Esophagus mucosa (tissue), 1 donor: ENCODE results near the gene IL1RAP. TPM values are rescaled to one million over a fixed set of nuclear protein-coding genes. Genes with fewer than 3 reads are reported as not detected.

Experiments
- ATAC-seq: fragments of 200-7000 bp; cut with Tn5 transposase; one replicate; pipeline ENCODE4 v1.9.1; 2020
- total RNA-seq: library from RNA; stranded (reverse); gene quantifications from one replicate; pipeline ENCODE4 v1.2.4, GENCODE V29; 2023
- donor health status: DM: yes; HTN: yes; CAD: no.

The IL1RAP gene
- total RNA-seq, 1 donor from 2014 or later, result 40.5 TPM

DNA sequence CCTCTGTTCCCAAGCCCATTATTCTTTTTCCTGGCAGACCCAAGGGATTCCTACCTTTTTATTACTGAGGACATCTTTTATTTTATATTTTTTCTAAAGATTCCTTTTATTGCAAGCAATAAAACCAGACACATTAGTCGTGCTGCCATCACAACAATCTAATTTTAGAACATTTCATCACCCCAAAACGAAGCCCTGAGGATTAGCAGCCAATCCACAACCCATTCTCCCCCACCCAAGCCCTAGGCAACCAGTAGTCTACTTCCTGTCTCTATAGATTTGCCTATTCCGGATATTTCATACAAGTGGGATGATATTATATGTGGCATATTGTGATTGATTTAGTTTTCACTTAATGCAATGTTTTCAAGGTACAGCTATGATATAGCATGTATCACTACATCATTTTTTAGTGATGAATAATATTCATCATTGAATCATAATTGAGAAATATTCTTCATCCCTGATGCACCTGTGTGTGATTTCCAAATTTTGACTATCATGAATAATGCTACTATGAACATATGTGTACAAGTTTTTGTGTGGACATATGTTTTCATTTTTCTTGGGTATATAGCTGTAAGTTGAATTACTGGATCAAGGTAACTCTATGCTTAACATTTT lies 65.7 kb downstream of the IL1RAP start:
- peak; percentile 67 for ATAC-seq

- ATAC-seq, result no peak
These were observed 66.5 kb downstream of the IL1RAP start for GRCh38 chr3:190580417-190580816.

- ATAC-seq, result no peak
These were observed 67.2 kb downstream of the IL1RAP start for GRCh38 chr3:190581041-190581541.

DNA sequence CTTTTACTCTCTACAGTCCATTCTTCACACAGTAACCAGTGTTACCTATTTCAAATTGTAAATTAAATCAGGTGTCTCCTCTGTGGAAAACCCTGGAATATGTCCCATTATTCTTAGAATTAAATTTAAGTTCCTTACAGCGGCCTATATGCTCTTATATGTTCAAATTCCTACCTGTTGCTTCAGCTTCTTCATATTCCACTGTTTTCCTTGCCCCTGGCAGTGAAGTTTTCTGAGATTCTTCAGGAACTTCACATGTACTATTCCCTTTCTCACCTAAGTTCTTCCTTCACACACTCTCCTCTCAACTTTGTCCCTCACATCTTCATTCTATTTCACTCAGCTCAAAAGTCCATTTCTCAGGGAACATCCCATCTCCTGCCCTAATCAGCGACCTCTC lies 68.8 kb downstream of the IL1RAP start:
- no peak for ATAC-seq

DNA sequence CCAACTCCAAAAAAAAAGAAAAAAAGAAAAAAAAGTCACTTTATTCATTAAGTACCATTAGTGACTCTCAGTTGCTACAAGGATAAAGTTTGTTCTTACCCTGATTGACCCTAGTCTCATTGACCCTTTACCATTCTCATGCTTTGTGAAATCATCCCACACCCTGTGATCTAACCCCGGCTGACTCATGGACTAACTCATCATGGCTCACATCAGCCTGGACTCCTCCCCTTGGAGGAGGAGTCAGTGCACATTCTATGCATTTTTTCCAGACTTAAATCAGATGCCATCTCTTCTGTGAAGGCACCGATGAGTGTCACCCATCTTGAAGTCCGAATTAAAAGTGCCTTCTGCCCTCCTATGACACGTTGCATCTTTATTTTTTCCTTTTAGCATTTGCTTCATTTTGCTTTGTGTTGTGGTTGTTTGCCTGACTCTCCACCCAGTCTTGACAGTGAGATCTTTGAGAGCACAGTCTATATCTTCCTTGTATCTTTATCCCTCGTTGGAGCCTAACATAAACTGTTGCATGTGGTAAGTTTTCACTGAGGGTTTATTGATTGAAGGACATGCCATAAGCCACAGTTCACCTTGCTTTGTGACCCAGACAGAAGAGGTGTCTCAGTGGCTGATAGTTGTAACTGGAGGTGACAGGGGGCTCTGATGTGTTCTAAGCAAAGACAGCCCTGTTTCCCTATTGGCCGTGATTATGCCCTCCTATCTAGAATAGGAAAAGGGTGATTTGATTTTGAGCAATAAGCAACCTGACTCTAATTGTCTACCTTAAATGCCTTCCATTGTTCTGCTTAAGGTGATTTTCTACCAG lies 72.1 kb downstream of the IL1RAP start:
- peak; percentile 99 for ATAC-seq

GRCh38 chr3:190586631-190587011 lies 72.7 kb downstream of the IL1RAP start:
- ATAC-seq, result peak; percentile 86

- ATAC-seq, result no peak
These were observed 74.7 kb downstream of the IL1RAP start for GRCh38 chr3:190588570-190588969.

GRCh38 chr3:190589326-190589725 lies 75.4 kb downstream of the IL1RAP start:
- ATAC-seq, result no peak

DNA sequence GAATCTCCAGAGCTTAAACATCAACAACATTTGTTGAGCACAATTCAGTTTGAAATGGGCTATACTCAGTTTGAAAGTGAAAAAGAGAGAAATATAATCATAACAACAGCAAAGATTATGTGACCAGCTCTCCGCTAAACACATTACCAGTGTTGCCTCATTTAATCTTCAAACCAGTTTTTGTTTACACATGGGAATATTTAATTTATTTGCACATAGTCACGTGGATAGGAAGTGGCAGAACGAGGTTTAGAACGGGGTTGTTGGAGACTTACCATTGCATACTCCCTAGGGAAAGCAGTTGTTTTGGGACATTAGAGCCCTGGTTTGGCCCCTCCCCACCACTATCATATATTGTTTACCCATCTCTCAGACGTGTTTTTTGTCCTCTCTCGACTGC lies 77.2 kb downstream of the IL1RAP start:
- ATAC-seq, result peak; percentile 12

DNA sequence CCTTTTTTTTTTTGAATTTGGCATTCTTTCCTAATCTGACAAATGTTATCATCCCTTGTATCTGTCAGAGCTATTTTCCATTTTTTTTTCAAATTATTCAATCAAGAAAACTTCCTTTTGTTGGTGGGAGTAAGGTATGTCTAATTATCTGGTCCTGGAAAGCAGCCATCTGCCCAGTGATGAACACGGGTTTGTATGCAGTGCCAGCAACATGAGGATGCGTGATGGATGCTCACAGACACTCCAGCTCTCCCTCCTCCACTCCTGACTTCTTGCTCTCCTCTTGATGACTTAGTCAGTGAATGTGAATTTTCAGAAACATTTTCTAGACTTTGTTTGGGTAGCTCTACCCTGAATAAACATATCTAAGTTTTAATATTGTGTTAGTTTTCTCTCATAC lies 79.2 kb downstream of the IL1RAP start:
- ATAC-seq, result no peak

DNA sequence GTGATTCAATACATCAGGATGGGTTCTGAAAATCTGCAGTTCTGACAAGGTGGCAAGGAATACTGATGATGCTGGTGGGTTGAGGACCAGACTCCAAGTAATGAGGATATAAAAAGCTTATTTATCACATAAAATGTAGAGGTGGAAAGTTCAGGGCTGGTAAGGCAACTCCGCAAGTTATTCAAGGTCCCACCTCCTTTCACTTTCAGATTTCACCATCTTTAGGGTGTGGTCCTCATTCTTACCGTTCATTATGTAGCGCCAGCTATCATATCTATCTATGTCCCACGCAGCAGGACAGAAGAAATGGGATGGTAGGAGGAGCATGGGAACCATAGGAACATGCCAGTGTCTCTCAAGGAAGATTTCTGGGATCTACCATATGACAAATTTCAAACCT lies 80.3 kb downstream of the IL1RAP start:
- no peak for ATAC-seq

GRCh38 chr3:190595179-190595795 lies 81.4 kb downstream of the IL1RAP start:
- ATAC-seq, result no peak

DNA sequence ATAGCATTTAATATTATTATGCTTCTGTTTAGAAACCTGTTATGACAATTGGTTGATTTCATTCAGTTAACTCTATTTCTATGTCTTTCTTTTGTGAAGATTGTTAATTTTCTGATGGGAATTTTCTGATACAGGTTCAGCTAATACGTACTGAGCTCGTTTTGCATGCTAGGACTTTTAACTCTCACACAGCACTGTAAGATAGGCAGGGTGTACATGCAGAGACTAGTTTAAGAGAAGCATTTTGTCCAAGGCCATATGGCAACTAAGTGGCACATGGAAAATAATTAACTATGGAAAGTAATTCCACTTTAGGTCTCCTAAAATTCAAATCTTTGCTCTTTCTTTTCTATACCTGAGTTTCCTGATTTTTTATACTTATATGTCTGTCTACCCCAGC lies 81.9 kb downstream of the IL1RAP start:
- peak; percentile 73 for ATAC-seq

DNA sequence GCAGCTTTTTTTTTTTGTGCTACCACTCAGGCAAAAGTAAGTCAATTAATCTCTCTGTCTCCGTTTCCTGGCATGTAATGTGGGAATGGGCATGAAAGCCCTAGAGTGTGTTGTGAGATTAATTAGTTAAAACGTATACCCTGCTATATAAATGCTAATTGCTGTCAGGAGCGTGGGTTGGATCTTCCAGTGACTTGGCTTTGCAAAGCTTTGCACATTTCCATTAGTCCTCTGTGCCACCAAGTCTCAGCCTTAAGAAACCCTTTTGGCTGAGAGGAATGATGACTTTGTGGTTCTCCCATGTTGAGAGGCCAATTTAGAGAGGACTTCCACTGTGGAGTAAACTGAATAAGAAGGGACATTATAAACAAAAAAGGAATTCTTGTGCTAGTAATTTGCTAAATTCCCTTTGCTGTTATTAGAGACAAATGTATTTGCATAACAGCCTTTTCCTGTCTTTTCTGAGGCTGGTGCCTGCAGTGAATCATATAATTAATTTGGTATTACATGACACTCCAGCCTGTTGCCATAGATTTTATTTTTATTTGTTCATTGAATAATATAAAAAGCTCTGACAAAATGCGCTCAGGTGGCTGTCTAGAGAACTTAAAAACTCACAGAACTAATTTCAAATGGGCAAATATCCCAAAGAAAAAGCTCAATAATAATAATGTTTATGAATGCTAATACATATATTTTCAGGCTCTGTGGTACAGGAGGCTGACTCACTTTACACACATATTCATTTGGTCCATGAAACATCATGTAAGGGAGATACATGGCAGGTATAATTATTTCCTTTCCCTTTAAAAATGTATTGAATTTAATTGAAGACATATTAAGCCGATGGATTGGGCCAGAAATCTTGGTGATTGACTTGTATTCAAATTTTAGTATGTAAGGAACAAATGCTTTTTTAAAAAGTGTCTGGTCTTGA lies 82.7 kb downstream of the IL1RAP start:
- peak; percentile 70 for ATAC-seq

GRCh38 chr3:190597291-190597690 lies 83.4 kb downstream of the IL1RAP start:
- no peak for ATAC-seq

DNA sequence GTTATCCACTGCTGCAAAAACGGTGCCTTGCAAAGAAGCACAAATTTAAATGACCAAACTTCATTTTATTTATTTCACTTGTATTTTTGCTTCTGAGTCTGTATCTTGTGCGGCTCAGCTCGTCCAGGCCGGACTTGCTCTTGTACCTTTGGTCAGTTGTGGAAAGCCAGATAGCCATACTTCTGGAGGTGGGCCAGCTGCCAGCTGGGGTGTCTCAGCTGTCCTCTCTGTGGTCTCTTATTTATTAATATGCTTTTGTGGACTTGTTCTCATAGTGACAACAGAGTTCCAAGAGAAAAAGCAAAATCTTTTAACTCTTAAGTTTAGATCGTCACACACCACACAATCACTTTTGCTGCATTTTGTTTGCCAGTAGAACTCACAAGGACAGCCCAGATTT lies 87.7 kb downstream of the IL1RAP start:
- no peak for ATAC-seq

DNA sequence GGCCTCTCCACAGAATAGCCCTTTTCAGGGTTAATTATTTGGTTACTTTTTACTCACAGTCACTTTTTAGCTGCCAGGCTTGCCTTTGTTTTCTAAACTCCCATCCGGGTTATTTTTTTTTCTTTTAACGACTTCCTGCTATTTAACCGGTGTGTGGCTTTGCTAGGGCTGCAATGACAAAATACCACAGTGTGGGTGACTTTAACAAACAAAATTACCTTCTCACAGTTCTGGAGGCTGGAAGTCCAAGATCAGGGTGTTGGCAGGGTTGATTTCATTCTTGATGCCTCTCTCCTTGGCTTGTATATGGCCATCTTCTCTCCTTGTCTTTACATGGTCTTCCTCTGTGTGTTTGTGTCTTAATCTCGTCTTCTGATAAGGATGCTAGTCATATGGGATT lies 91.5 kb downstream of the IL1RAP start:
- ATAC-seq, result no peak

DNA sequence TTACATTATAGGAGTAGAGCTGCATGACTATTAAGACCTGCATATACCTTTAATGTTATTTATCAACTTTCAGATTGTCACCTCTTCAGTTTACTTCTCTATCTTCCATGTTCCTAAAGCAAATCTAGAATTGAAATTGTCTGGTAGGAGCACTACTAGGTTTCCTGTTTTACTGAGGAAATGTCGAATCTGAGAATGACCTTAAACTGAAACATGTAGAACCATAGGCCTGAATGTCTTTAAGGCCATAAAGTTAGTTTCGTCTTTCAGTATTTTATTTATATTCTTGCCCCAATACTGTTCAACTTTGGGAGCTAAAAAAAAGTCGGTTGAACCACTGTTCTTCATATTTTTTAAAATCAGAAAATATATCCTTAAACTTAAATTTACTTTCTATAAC lies 92.7 kb downstream of the IL1RAP start:
- ATAC-seq, result no peak

- ATAC-seq, result no peak
These were observed 93.1 kb downstream of the IL1RAP start for GRCh38 chr3:190607021-190607420.

DNA sequence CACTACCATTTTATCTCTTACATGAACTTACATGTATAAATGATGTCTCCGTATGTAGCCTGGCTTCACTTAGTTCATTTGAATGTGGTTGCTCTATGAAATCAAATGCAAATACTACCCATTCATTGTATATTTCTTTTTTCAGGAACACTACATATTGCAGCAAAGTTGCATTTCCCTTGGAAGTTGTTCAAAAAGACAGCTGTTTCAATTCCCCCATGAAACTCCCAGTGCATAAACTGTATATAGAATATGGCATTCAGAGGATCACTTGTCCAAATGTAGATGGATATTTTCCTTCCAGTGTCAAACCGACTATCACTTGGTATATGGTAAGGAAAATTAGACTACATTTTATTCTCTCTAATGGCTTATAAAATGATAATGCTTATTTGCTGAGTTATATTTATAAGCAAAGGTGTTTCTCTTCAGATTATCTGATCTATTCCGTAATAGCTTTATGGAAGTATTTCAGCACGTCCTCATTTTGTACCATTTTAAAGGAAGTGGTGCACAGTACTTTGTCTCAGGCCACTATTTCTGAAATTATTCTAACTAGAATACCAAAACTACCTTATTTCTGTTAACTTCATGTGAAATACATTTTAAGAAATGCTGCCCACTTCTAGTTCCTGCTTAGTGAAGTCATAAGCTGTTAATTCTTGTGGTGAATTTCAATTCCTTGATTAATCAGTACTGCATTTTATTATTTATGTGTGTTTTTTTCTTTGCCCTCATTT lies 95.1 kb downstream of the IL1RAP start:
- no peak for ATAC-seq

DNA sequence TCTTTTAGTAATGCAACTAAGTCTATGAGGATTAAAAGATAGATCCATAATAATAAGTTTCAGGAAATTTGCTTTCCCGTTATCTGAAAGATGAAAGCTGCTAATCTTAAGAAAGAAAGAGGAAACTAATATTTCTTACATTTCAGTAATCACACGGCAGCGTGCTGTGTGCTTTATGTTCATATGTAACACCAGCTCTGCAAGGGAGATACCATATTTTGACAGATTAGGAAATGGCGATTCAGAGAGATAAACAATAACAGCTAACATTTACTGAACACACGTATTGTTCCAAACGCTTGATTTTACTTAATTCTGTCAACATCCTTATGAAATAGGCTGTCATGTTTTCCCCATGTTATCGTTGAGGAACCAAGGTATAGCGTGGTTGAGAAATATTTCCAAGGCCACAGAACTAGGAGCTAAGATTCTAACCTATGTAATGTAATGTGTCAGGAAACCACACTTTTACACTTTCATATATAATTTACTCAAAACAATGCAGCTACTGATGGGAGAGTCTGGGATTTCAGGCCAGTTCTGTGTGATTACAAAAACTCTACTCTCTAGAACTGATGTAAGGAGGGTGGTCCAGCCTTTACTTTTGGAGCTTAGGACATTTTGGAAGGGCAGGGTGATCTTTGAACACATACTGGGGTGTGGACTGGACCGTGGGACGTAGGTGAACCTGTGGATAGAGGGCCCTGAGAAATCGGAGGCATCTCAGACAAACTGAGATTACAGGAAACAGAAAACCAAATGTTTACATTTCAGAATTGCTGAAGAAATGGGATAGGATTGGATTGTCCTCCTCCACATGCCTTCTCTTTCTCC lies 100.6 kb downstream of the IL1RAP start:
- no peak for ATAC-seq
